GM12873 (cell line): ENCODE results near the gene DRP2.

ENCODE experiments used
- CTCF ChIP-seq: IDR thresholded peaks from 2 replicates; pipeline ENCODE4 v1.5.1; 2012; ENCODE audit warnings: low read depth, mild to moderate bottlenecking, moderate library complexity, low read length, control low read depth; ENCODE audit not compliant: insufficient read depth; ENCODE audit errors: missing control alignments

DRP2 gene

GRCh38 chrX:101257448-101258258 is 38.1 kb downstream of the DRP2 start:
- TF ChIP-seq CTCF = no peak

GRCh38 chrX:101258259-101258581 is 38.6 kb downstream of the DRP2 start:
- no peak for TF ChIP-seq CTCF

GRCh38 chrX:101260435-101260834 is 40.8 kb downstream of the DRP2 start:
- peak; percentile 39 for TF ChIP-seq CTCF

- TF ChIP-seq CTCF = no peak
Observed at GRCh38 chrX:101262590-101262989, 43.0 kb downstream of the DRP2 start.

- TF ChIP-seq CTCF = no peak
Observed at GRCh38 chrX:101263766-101264165, 44.2 kb downstream of the DRP2 start.

- TF ChIP-seq CTCF = no peak
Observed at GRCh38 chrX:101265869-101266428, 46.4 kb downstream of the DRP2 start.

GRCh38 chrX:101274198-101274597 is 54.6 kb downstream of the DRP2 start:
- TF ChIP-seq CTCF = no peak
